H9 (cell line): Measurements from ENCODE around the gene RHOV. TPM values are rescaled to one million over a fixed set of nuclear protein-coding genes. Genes with fewer than 3 reads are reported as not detected.

Experiments used
- DNase-seq: peaks from one replicate; pipeline ENCODE4 v3.0.0-alpha.2; 2017
- H2AFZ ChIP-seq: one replicate; pipeline ENCODE4 v1.6.1; 2013; ENCODE audit warnings: mild to moderate bottlenecking, low read length, control low read depth, moderate library complexity
- H2AK5ac ChIP-seq: 2 replicates; pipeline ENCODE4 v1.6.1; 2013; ENCODE audit warnings: low read length, control low read depth, mixed read lengths; ENCODE audit not compliant: insufficient read length
- H2BK120ac ChIP-seq: one replicate; pipeline ENCODE4 v1.6.1; 2013; ENCODE audit warnings: low read depth, mild to moderate bottlenecking, low read length, control low read depth, inconsistent platforms; ENCODE audit not compliant: poor library complexity, severe bottlenecking
- H2BK12ac ChIP-seq: 2 replicates; pipeline ENCODE4 v1.6.1; 2013; ENCODE audit warnings: low read length, control low read depth, mixed read lengths, low read depth; ENCODE audit not compliant: insufficient read length
- H2BK15ac ChIP-seq: 2 replicates; pipeline ENCODE4 v1.6.1; 2013; ENCODE audit warnings: low read depth, low read length, control low read depth
- H2BK20ac ChIP-seq: one replicate; pipeline ENCODE4 v1.6.1; 2013; ENCODE audit warnings: low read depth, mild to moderate bottlenecking, low read length, control low read depth, inconsistent platforms; ENCODE audit not compliant: poor library complexity, severe bottlenecking
- H2BK5ac ChIP-seq: 2 replicates; pipeline ENCODE4 v1.6.1; 2013; ENCODE audit warnings: low read length, control low read depth, mixed read lengths; ENCODE audit not compliant: insufficient read length
- H3K14ac ChIP-seq: 2 replicates; pipeline ENCODE4 v1.6.1; 2013; ENCODE audit warnings: low read length, control low read depth; ENCODE audit not compliant: insufficient read depth
- H3K18ac ChIP-seq: 2 replicates; pipeline ENCODE4 v1.6.1; 2013; ENCODE audit warnings: low read depth, mild to moderate bottlenecking, mixed read lengths, low read length, control low read depth; ENCODE audit not compliant: insufficient read length
- H3K23ac ChIP-seq: 2 replicates; pipeline ENCODE4 v1.6.1; 2013; ENCODE audit warnings: low read length, control low read depth, mixed read lengths, low read depth; ENCODE audit not compliant: insufficient read length
- H3K23me2 ChIP-seq: 2 replicates; pipeline ENCODE4 v1.6.1; 2013; ENCODE audit warnings: low read depth, mild to moderate bottlenecking, mixed read lengths, low read length, control low read depth; ENCODE audit not compliant: insufficient read length, poor library complexity, severe bottlenecking
- H3K27ac ChIP-seq: 2 replicates; pipeline ENCODE4 v1.5.1; 2013; ENCODE audit warnings: low read length, control low read depth, mixed read lengths, low read depth; ENCODE audit not compliant: insufficient read length
- H3K27me3 ChIP-seq: 2 replicates; pipeline ENCODE4 v1.6.1; 2013; ENCODE audit warnings: low read length, control low read depth, inconsistent platforms; ENCODE audit not compliant: insufficient read depth
- H3K4ac ChIP-seq: 2 replicates; pipeline ENCODE4 v1.6.1; 2013; ENCODE audit warnings: low read depth, mild to moderate bottlenecking, control low read depth, inconsistent platforms, low read length, moderate library complexity
- H3K4me1 ChIP-seq: 2 replicates; pipeline ENCODE4 v1.6.1; 2013; ENCODE audit warnings: low read length, control low read depth, inconsistent platforms; ENCODE audit not compliant: insufficient read depth
- H3K4me2 ChIP-seq: 2 replicates; pipeline ENCODE4 v1.6.1; 2013; ENCODE audit warnings: low read length, control low read depth, mixed read lengths; ENCODE audit not compliant: insufficient read length, insufficient read depth
- H3K56ac ChIP-seq: 2 replicates; pipeline ENCODE4 v1.6.1; 2013; ENCODE audit warnings: low read depth, mild to moderate bottlenecking, mixed read lengths, low read length, control low read depth; ENCODE audit not compliant: insufficient read length
- H3K79me1 ChIP-seq: 2 replicates; pipeline ENCODE4 v1.6.1; 2013; ENCODE audit warnings: low read depth, mild to moderate bottlenecking, moderate library complexity, low read length, control low read depth, inconsistent platforms; ENCODE audit not compliant: insufficient read depth, poor library complexity, severe bottlenecking
- H3K79me2 ChIP-seq: 2 replicates; pipeline ENCODE4 v1.6.1; 2013; ENCODE audit warnings: low read length, control low read depth, inconsistent platforms; ENCODE audit not compliant: insufficient read depth
- H3K9ac ChIP-seq: 2 replicates; pipeline ENCODE4 v1.6.1; 2013; ENCODE audit warnings: low read length, control low read depth, mixed read lengths; ENCODE audit not compliant: insufficient read length; ENCODE audit errors: extremely low read depth
- H3K9me3 ChIP-seq: one replicate; pipeline ENCODE4 v1.6.1; 2013; ENCODE audit warnings: low read depth, low read length, inconsistent platforms; ENCODE audit not compliant: control insufficient read depth
- H3T11ph ChIP-seq: one replicate; pipeline ENCODE4 v1.6.1; 2013; ENCODE audit warnings: mild to moderate bottlenecking, low read length, control low read depth, inconsistent platforms
- H4K20me1 ChIP-seq: one replicate; pipeline ENCODE4 v1.6.1; 2013; ENCODE audit not compliant: control insufficient read depth, insufficient read length, insufficient read depth
- H4K5ac ChIP-seq: 2 replicates; pipeline ENCODE4 v1.6.1; 2013; ENCODE audit warnings: low read depth, mild to moderate bottlenecking, mixed read lengths, low read length, control low read depth; ENCODE audit not compliant: insufficient read length
- H4K8ac ChIP-seq: replicated peaks from 2 replicates; pipeline ENCODE4 v1.6.1; 2013; ENCODE audit warnings: low read length, control low read depth, mixed read lengths, low read depth; ENCODE audit not compliant: insufficient read length
- H4K91ac ChIP-seq: 2 replicates; pipeline ENCODE4 v1.6.1; 2013; ENCODE audit warnings: low read depth, mild to moderate bottlenecking, moderate library complexity, mixed read lengths, low read length, control low read depth; ENCODE audit not compliant: insufficient read length
- H3K27ac Mint-ChIP-seq, 3 experiments: 2 replicates in 2 of 3; 3 replicates in 1 of 3; pipeline ENCODE4 v1.8.0; 2020 to 2021; ENCODE audit warnings: mixed read lengths in 3 of 3, mild to moderate bottlenecking in 1 of 3, moderate library complexity in 1 of 3
- H3K27me3 Mint-ChIP-seq: 2 replicates; pipeline ENCODE4 v1.8.0; 2021; ENCODE audit warnings: low read depth, mild to moderate bottlenecking, moderate library complexity, mixed read lengths
- H3K36me3 Mint-ChIP-seq, 3 experiments: 2 replicates in 2 of 3; 3 replicates in 1 of 3; pipeline ENCODE4 v1.8.0; 2020 to 2021; ENCODE audit warnings: low read depth in 3 of 3, mixed read lengths in 3 of 3; ENCODE audit not compliant: insufficient read depth in 1 of 3
- H3K4me1 Mint-ChIP-seq, 2 experiments: 2 replicates each; pipeline ENCODE4 v1.8.0; 2020; ENCODE audit warnings: mixed read lengths in 2 of 2
- H3K4me3 Mint-ChIP-seq, 2 experiments: 2 replicates in 1 of 2; 3 replicates in 1 of 2; pipeline ENCODE4 v1.8.0; 2020 to 2021; ENCODE audit warnings: mild to moderate bottlenecking in 2 of 2, mixed read lengths in 2 of 2, moderate library complexity in 1 of 2
- H3K9me3 Mint-ChIP-seq, 2 experiments: 2 replicates in 1 of 2; 3 replicates in 1 of 2; pipeline ENCODE4 v1.8.0; 2020; ENCODE audit warnings: mild to moderate bottlenecking in 2 of 2, mixed read lengths in 2 of 2, moderate library complexity in 1 of 2
- WGBS: extraction: QIAGEN DNeasy Blood & Tissue Kit; methylation state at CpG from one replicate; pipeline ENCODE4 v1.1.7; 2013; ENCODE audit warnings: missing lambda C conversion rate, low lambda C conversion rate, mixed read lengths; ENCODE audit not compliant: insufficient read length; ENCODE audit errors: extremely low coverage; 5-methylcytosine and 5-hydroxymethylcytosine counted together
- total RNA-seq: library from RNA; stranded (reverse); gene quantifications from 2 replicates; pipeline ENCODE4 v1.2.1, GENCODE V29; 2021
- TF ChIP-seq, protein P1 (sequence below): fragments of 200-600 bp; sonication (generic); conservative IDR thresholded peaks from 3 replicates; pipeline ENCODE4 v1.8.0; 2021; ENCODE audit warnings: antibody characterized with exemption, mild to moderate bottlenecking

Gene RHOV
- total RNA-seq, 1 experiment from 2014 or later = 3.9 TPM

DNA sequence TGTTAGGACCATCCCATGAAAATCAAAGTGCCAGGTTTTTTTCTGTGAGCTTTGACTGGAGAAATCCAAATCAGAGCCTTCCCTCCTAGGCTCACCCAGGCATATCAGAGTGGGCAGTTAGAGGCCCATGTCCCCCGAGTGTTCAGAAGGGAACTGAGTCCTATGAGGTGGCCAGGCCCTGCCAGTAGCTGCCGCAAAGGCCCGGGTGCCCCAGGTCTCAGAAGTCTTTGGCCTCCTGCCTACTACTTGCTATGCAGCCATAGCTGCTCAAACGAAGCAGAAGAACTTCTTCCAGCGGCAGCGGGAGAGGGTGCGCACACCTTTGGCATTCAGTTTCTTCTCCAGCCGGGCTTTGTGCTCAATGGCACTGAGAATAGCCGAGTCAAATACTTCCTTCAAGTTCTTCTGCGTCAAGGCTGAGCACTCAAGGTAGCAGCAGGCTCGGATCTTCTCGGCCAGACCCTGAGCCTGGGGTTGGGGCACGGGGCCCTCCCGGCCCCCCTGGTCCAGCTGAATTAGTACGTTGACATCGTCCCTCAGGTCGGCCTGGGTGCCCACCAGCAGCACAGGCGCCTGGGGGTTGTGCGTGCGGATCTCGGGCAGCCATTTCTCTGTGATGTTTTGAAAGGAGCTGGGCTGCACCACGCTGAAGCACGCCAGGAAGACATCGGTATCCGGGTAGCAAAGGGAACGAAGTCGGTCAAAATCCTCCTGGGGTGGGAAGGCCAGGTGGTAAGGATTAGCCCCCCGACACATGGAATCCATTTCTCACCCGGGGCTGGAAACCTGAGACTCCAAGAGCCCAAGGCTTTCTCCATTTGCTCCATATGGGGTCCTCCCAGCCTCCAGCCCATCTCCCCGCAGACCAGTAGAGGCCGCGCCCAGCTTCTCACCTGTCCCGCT lies 992 bp downstream of the RHOV start:
- peak overlapping the region; percentile 92 for H3K4me2 ChIP-seq
- H3K56ac ChIP-seq = no peak overlapping the region
- no peak overlapping the region for H2BK15ac ChIP-seq
- no peak overlapping the region for H3T11ph ChIP-seq
- no peak overlapping the region for H4K5ac ChIP-seq
- no peak overlapping the region for H2BK12ac ChIP-seq
- H3K79me1 ChIP-seq = no peaks in the 10 kb centered on the region
- H4K91ac ChIP-seq = no peak overlapping the region
- no peaks in the 10 kb centered on the region for H3K36me3 Mint-ChIP-seq
- H3K23ac ChIP-seq = no peak overlapping the region
- no peak overlapping the region for H2AFZ ChIP-seq
- no CpG with 5 or more reads among the region's 33 CpGs for WGBS
- H3K4me3 Mint-ChIP-seq = peak overlapping the region; percentile 76 to 84
- H3K27me3 Mint-ChIP-seq = peaks cover 2% of the 10 kb centered on the region
- TF ChIP-seq, protein P1, sequence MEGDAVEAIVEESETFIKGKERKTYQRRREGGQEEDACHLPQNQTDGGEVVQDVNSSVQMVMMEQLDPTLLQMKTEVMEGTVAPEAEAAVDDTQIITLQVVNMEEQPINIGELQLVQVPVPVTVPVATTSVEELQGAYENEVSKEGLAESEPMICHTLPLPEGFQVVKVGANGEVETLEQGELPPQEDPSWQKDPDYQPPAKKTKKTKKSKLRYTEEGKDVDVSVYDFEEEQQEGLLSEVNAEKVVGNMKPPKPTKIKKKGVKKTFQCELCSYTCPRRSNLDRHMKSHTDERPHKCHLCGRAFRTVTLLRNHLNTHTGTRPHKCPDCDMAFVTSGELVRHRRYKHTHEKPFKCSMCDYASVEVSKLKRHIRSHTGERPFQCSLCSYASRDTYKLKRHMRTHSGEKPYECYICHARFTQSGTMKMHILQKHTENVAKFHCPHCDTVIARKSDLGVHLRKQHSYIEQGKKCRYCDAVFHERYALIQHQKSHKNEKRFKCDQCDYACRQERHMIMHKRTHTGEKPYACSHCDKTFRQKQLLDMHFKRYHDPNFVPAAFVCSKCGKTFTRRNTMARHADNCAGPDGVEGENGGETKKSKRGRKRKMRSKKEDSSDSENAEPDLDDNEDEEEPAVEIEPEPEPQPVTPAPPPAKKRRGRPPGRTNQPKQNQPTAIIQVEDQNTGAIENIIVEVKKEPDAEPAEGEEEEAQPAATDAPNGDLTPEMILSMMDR = no peak
- no peak overlapping the region for H3K27ac ChIP-seq
- H2AK5ac ChIP-seq = no peak overlapping the region
- no peak overlapping the region for H3K9ac ChIP-seq
- H3K18ac ChIP-seq = no peak overlapping the region
- H2BK5ac ChIP-seq = no peak overlapping the region
- H4K20me1 ChIP-seq = no peaks in the 10 kb centered on the region
- H2BK120ac ChIP-seq = no peak overlapping the region
- H3K9me3 Mint-ChIP-seq = no peaks in the 10 kb centered on the region; a peak in 1 of 5 replicates
- H3K23me2 ChIP-seq = peaks cover 3% of the 10 kb centered on the region
- peaks cover 23 to 38% of the 10 kb centered on the region in 2 experiments for H3K4me1 Mint-ChIP-seq
- no peak overlapping the region for H3K4ac ChIP-seq
- no peak overlapping the region for H4K8ac ChIP-seq
- H3K14ac ChIP-seq = no peak overlapping the region
- H3K9me3 ChIP-seq = no peaks in the 10 kb centered on the region
- no peaks in the 10 kb centered on the region for H3K27me3 ChIP-seq
- no peaks in the 10 kb centered on the region for H3K79me2 ChIP-seq
- no peak for DNase-seq
- H3K4me1 ChIP-seq = no peaks in the 10 kb centered on the region; the same call in 1 of the 2 replicates
- 0 out of 7 replicates have a peak overlapping the region, but pooled peaks of 1 of the 3 experiments have one; percentile 20 for H3K27ac Mint-ChIP-seq
- no peak overlapping the region for H2BK20ac ChIP-seq
